HG03571 (cell line): ENCODE data around the gene CFAP100.

Experiments used
- ATAC-seq: cut with Tn5 transposase; IDR thresholded peaks from one replicate; pipeline ENCODE4 v1.9.1; 2021; ENCODE audit not compliant: unreplicated experiment

Gene CFAP100

DNA sequence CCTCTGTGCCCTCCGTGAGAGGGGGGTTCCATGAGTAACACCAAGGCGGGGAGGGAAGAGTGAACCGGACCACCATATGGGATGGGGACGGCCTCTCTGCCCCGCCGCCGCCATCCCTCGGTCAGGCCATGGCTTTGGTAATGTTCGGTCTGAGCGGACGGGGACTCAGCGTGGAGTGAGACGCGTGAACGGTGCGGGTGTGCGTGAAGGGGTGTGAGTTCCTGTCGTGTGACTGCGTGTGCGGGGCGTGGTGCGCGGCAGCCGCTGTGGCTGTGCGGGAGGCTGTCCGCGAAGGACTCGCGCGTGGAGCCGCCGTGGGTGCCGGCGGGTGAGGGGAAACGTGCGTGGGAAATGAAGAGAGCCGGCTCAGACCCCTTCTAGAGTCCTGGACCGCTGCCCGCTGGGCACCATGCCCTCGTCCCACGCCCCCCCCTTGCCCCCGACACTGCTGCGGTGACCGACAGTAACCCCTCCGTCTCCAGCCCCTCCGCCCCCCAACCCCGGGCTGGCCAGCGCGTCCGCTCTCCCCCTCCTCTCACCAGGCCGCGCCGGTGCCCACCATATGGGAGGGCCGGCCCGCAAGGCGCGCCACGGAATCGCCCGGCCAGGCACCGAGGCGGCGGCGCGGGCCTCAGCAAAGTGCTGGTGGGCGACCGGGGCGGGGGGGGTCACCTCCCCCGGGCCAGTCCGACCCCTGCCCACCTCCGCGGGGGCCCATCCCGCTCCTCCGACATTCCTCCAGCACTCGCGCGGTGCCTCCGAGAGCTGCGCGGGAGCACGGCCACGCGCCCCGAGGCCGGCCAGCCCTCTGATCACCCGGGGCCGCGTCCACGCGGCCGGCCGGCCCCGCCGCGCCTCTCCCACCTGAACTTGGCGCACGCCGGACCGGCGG, 38.1 kb upstream of the CFAP100 start:
- ATAC-seq = no peak

- ATAC-seq = peak; percentile 69
Observed at GRCh38 chr3:126357295-126358037, 37.2 kb upstream of the CFAP100 start, which contains the start of gene KLF15. KLF15 (minus strand) TSS chr3:126357408; CDS start chr3:126352922, 4,486 bp downstream.

DNA sequence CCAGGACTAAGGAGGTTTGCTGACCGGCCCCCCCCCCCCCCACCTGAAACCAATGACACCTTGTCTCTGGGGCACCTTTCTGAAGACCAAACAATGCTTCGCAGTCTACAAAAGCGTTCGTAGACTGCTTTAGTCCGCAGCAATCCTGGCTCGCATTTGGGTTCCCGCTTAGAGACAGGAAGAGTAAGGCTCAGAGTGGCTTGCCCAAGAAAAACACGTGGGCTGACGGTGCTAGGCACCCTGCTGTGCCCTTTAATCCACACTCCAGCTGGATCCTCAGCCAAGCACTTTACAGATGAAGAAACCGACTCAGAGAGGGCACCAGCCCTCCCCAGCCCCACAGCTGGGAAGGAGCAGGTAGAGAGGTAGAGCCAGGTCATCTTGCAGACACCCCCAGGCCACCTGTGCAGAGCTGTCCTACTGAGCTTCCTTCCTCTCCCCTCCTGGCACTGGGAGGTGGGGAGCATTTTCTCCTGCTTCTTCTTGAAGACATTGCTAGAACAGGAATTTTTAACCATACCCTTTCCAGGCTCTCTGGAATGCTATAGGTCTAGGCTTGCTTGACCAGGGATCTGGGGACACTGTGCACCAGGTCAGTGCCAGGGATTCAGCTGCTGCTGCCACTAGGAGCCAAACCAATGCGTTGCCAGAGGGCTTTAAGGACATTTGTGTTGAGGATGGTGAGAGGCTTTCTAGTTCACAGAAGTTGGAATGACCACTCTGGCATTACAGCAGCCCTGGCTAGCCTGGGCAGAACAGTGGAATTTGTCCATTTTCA, 36.5 kb upstream of the CFAP100 start:
- ATAC-seq = no peak

DNA sequence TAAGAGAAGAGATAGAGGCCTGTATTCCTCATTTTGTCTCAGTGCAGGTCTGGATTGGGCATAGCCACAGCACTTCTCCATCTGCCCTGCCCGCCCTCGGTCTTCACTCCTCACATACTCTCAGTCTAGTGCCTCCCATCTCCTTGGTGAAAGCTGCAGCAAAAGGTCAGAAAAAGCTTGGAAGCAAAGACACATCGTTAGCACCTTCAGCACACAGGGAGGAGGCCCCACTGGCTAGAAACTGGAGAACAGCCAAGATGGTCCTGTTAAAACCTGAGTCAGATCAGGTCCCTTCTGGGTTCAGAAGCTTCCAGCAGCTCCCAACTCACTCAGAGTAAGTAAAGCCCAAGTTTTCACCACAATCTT, 35.9 kb upstream of the CFAP100 start:
- no peak for ATAC-seq

- ATAC-seq = no peak
Observed at GRCh38 chr3:126360046-126360713, 34.5 kb upstream of the CFAP100 start.

DNA sequence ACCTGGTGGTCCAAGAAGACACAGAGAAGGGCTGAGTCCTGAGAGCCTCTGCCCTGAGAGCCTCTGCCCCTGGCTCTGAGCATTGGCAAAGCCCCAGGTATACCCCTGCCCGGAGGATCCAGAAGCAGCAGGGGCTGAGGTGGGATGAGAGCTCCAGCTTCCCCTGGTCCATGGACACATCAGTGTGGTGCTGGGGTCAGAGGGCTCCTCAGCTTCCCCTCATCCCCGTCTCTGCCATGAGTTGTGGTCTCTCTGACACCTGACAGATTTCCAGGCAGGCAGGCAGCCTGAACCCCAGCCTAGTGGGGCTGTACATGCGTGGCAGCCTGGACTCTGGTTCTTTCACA, 34.0 kb upstream of the CFAP100 start:
- no peak for ATAC-seq

DNA sequence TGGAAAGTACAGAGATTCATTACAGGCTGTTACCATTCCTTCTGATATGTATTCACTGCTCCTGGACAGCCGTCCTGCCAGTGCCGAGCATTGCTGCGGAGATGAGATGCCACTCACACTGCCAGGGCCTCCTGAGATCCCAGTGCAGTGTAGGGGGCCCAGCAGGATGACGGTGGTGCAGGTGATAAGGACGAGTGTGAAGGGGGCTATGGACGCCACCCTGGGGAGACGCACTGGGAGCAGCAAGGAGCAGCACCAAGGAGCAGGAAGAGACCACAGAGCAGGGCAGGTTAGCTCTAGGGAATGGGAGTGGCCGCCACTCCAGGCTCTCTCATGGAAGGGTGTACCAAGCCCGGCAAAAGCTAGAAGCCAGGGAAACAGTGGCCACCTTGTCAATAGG, 33.5 kb upstream of the CFAP100 start:
- no peak for ATAC-seq

DNA sequence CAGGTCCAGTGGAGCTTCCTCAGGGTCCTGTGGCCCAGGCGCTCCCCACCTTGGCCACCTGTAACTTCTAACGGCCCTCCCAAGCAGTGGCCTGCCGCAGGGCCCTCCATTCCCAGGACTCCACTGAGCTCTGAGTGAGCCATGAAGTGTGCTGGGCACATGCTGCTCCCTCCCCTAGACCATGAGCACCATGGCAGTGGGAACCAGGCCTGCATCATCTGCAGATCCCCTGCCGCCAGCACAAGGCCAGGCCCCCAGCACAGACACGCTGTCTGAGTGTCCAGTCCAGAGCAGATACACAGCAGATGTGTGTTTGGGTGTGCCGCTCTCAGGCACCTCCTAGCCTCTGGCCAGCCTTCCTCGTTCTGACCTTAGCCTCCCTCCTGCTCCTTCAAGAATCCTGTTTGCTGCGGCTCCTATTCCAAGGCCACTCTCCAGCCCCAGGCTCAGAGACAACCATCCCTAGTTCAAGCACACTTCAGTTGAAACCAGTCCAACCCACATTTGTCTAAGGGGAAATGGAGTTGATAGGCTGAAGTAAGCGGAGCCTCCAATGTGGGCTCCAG, 30.5 kb upstream of the CFAP100 start:
- ATAC-seq = no peak

- ATAC-seq = no peak
Observed at GRCh38 chr3:126364731-126365301, 29.9 kb upstream of the CFAP100 start.

- no peak for ATAC-seq
Observed at GRCh38 chr3:126365351-126366277, 29.1 kb upstream of the CFAP100 start.

- no peak for ATAC-seq
Observed at GRCh38 chr3:126367316-126367805, 27.3 kb upstream of the CFAP100 start.

GRCh38 chr3:126369490-126369889, 25.2 kb upstream of the CFAP100 start:
- ATAC-seq = no peak

DNA sequence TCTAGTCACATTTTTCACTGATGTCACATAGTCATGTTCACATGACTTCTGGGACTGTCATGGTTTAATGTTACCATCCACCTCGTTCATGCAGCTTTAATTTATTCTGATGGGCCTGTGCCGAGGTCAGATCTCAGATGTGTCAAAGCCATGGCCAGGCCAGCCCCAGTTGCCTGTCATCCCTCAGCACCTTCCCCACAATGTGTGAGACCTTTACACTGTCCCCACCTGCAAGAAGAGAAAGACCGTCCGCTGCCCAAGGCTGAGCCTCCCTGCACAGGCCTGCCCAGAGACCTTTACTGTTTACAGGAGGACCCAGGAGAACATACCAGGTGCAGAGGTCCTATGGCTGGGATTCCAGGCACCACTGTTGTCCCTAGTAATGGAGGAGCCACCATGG, 24.7 kb upstream of the CFAP100 start:
- ATAC-seq = no peak

GRCh38 chr3:126370606-126371005, 24.1 kb upstream of the CFAP100 start:
- no peak for ATAC-seq

- ATAC-seq = no peak
Observed at GRCh38 chr3:126371096-126371705, 23.5 kb upstream of the CFAP100 start.

DNA sequence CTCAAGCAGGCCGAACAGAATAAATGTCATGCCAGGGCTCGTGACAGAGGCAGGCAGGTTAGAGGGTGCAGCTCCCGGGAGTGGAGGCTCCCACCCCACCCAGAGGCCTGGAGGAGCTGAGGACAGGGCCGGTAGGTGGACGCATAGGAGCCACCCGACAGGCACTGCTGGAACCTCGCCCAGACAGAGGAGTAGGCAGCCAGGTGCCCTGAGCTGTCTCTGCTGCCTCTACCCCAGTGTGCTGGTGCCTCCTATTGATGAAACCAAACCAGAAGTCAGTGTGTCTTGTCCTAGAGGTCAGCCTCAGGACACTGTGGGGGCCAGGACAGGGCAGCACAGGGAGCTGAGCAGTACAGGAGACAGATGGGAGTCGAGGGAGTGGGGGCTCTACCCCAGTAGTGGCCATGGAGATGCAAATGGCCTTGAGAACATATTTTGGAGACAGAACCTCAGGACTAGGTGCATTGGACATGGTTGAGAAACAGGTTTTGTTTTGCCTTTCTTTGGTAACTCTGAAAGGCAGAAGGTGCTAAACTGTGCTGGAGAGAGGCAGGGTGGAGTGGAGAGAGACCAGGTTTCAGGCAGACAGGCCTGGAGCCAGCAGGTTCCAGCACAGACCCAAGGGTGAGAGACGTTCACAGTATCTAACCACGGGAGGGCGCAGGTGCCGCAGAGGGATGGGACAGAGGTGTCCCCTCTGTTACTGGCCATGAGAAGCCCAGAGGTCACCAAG, 22.1 kb upstream of the CFAP100 start:
- no peak for ATAC-seq

- no peak for ATAC-seq
Observed at GRCh38 chr3:126373146-126373613, 21.5 kb upstream of the CFAP100 start.
